SK-N-SH (cell line): Measurements from ENCODE around the gene GDPGP1. TPM values are rescaled to one million over a fixed set of nuclear protein-coding genes. Genes with fewer than 3 reads are reported as not detected.

Source experiments
- CTCF ChIA-PET: fragments of 300-600, 350-600 bp; formaldehyde crosslinking; extraction: SDS; loops from one replicate; lab custom pipeline; 2021; lab: Yijun Ruan, JAX
- POLR2A ChIA-PET: fragments of 350-600 bp; sonication (Branson Sonifier 250); formaldehyde crosslinking; extraction: SDS; loops from one replicate; lab custom pipeline; 2020; ENCODE audit warnings: antibody characterized with exemption, inconsistent platforms; lab: Yijun Ruan, JAX
- DNase-seq: peaks from one replicate; pipeline ENCODE4 v3.0.0; 2012
- H2AFZ ChIP-seq: fragments of 200-600 bp; sonication (generic); 2 replicates; pipeline ENCODE4 v1.8.1; 2016; ENCODE audit warnings: antibody characterized with exemption, mild to moderate bottlenecking, low read depth
- H3F3A ChIP-seq: fragments of 200-600 bp; sonication (generic); replicated peaks from 2 replicates; pipeline ENCODE3; 2016; ENCODE audit warnings: antibody characterized with exemption, mild to moderate bottlenecking; ENCODE audit not compliant: insufficient read depth
- H3K27ac ChIP-seq, 2 experiments: fragments of 200-500 bp in 1 of 2; fragments of 200-600 bp in 1 of 2; sonication (Bioruptor generic) in 1 of 2; sonication (generic), shearing (Covaris generic) in 1 of 2; 2 replicates each; pipeline versions ENCODE4 v1.5.1 to v1.6.1; 2014 to 2016; ENCODE audit warnings: low read depth in 2 of 2, inconsistent platforms in 1 of 2, low read length in 1 of 2, mild to moderate bottlenecking in 1 of 2, mixed read lengths in 1 of 2
- H3K27me3 ChIP-seq: fragments of 200-600 bp; sonication (generic), shearing (Covaris generic); 2 replicates; pipeline ENCODE4 v1.6.1; 2016; ENCODE audit warnings: mixed run types; ENCODE audit not compliant: insufficient read depth
- H3K36me3 ChIP-seq, 2 experiments: fragments of 200-500 bp in 1 of 2; fragments of 200-600 bp in 1 of 2; sonication (Bioruptor generic) in 1 of 2; sonication (generic) in 1 of 2; replicated peaks in 1 of 2; 2 replicates each; pipeline versions ENCODE3 to v1.5.1; 2014 to 2016; ENCODE audit warnings: low read length in 1 of 2, mild to moderate bottlenecking in 1 of 2; ENCODE audit not compliant: insufficient read depth in 2 of 2, control insufficient read depth in 1 of 2
- H3K4me1 ChIP-seq, 2 experiments: fragments of 200-500 bp in 1 of 2; fragments of 200-600 bp in 1 of 2; sonication (Bioruptor generic) in 1 of 2; sonication (generic), shearing (Covaris generic) in 1 of 2; 2 replicates each; pipeline versions ENCODE4 v1.5.1 to v1.6.1; 2014 to 2016; ENCODE audit warnings: low read depth in 1 of 2, low read length in 1 of 2, mixed run types in 1 of 2; ENCODE audit not compliant: insufficient read depth in 2 of 2, control insufficient read depth in 1 of 2
- H3K4me2 ChIP-seq: fragments of 200-600 bp; sonication (generic), shearing (Covaris generic); 2 replicates; pipeline ENCODE4 v1.6.1; 2017; ENCODE audit warnings: mixed run types
- H3K4me3 ChIP-seq, 2 experiments: fragments of 200-500 bp in 1 of 2; fragments of 200-600 bp in 1 of 2; sonication (Bioruptor generic) in 1 of 2; sonication (generic), shearing (Covaris generic) in 1 of 2; 2 replicates each; pipeline versions ENCODE4 v1.5.1 to v1.8.1; 2014 to 2016; ENCODE audit warnings: low read depth in 2 of 2, inconsistent platforms in 1 of 2, low read length in 1 of 2, mild to moderate bottlenecking in 1 of 2, mixed read lengths in 1 of 2, moderate library complexity in 1 of 2
- H3K79me2 ChIP-seq: fragments of 200-600 bp; sonication (generic); 2 replicates; pipeline ENCODE4 v1.8.1; 2017; ENCODE audit warnings: mild to moderate bottlenecking; ENCODE audit not compliant: insufficient read depth
- H3K9ac ChIP-seq: fragments of 200-600 bp; sonication (generic); 2 replicates; pipeline ENCODE4 v1.6.1; 2017; ENCODE audit warnings: mixed run types
- H3K9me2 ChIP-seq: fragments of 200-600 bp; sonication (generic); 2 replicates; pipeline ENCODE4 v1.6.1; 2017; ENCODE audit warnings: mixed run types
- H3K9me3 ChIP-seq: fragments of 200-600 bp; sonication (generic); 2 replicates; pipeline ENCODE4 v1.6.1; 2017; ENCODE audit warnings: mixed run types, mild to moderate bottlenecking, moderate library complexity
- H4K20me1 ChIP-seq: fragments of 200-600 bp; sonication (generic); 2 replicates; pipeline ENCODE4 v1.6.1; 2017; ENCODE audit warnings: mild to moderate bottlenecking, mixed run types; ENCODE audit not compliant: insufficient read depth
- CHD2 ChIP-seq: fragments of 150-350 bp; IDR thresholded peaks from 2 replicates; pipeline ENCODE4 v1.6.1; 2018; ENCODE audit warnings: low read length; ENCODE audit not compliant: partially characterized antibody
- CTCF ChIP-seq: fragments of 200-600 bp; sonication (generic); IDR thresholded peaks from 2 replicates; pipeline ENCODE4 v1.6.1; 2017; ENCODE audit warnings: antibody characterized with exemption, mild to moderate bottlenecking, moderate library complexity
- EP300 ChIP-seq, 2 experiments: IDR thresholded peaks; 2 replicates each; pipeline versions ENCODE4 v1.4.0 to v1.6.1; 2012; ENCODE audit warnings: borderline replicate concordance in 1 of 2, low read depth in 1 of 2, low read length in 1 of 2
- EZH2phosphoT487 ChIP-seq: fragments of 200-600 bp; sonication (generic); IDR thresholded peaks from 2 replicates; pipeline ENCODE4 v1.6.1; 2017; ENCODE audit warnings: low read depth, mixed run types, mild to moderate bottlenecking, antibody characterized with exemption, moderate library complexity, borderline replicate concordance
- FOXM1 ChIP-seq: IDR thresholded peaks from 2 replicates; pipeline ENCODE4 v1.4.0; 2012; ENCODE audit warnings: low read depth, mild to moderate bottlenecking
- GABPA ChIP-seq: IDR thresholded peaks from 2 replicates; pipeline ENCODE4 v1.4.0; 2012; ENCODE audit warnings: low read depth, mild to moderate bottlenecking
- GATA2 ChIP-seq: sonication (generic); formaldehyde crosslinking; IDR thresholded peaks from 2 replicates; pipeline ENCODE4 v1.5.0; 2020; ENCODE audit warnings: mild to moderate bottlenecking, missing genetic modification reagents
- IRF3 ChIP-seq: fragments of 150-350 bp; IDR thresholded peaks from 2 replicates; pipeline ENCODE4 v1.6.1; 2016; ENCODE audit warnings: mild to moderate bottlenecking, low read depth, low read length
- MEF2A ChIP-seq: IDR thresholded peaks from 2 replicates; pipeline ENCODE4 v1.4.0; 2012; ENCODE audit warnings: low read depth, borderline replicate concordance
- NRF1 ChIP-seq: IDR thresholded peaks from 2 replicates; pipeline ENCODE4 v1.6.1; 2012; ENCODE audit warnings: low read depth, mild to moderate bottlenecking, low read length
- PBX3 ChIP-seq: IDR thresholded peaks from 2 replicates; pipeline ENCODE4; 2012
- RCOR1 ChIP-seq: fragments of 150-350 bp; IDR thresholded peaks from 2 replicates; pipeline ENCODE4 v1.6.1; 2017; ENCODE audit warnings: antibody characterized with exemption, low read length
- SIN3A ChIP-seq: IDR thresholded peaks from 2 replicates; pipeline ENCODE4 v1.6.1; 2012; ENCODE audit warnings: low read depth, mild to moderate bottlenecking, low read length, moderate library complexity, borderline replicate concordance
- USF2 ChIP-seq: fragments of 150-350 bp; IDR thresholded peaks from 2 replicates; pipeline ENCODE4 v1.6.1; 2017; ENCODE audit warnings: antibody characterized with exemption, low read length, low read depth, borderline replicate concordance
- YY1 ChIP-seq: IDR thresholded peaks from 2 replicates; pipeline ENCODE4 v1.4.0; 2012; ENCODE audit warnings: low read depth, mild to moderate bottlenecking
- ZBTB33 ChIP-seq: IDR thresholded peaks from 2 replicates; pipeline ENCODE4 v1.4.0; 2012; ENCODE audit warnings: low read depth, borderline replicate concordance
- WGBS: methylation state at CpG from one replicate; pipeline ENCODE4 v1.1.6; 2017; ENCODE audit warnings: low lambda C conversion rate; 5-methylcytosine and 5-hydroxymethylcytosine counted together
- polyA plus RNA-seq, 3 experiments: library from polyadenylated mRNA; depleted of rRNA; stranded (reverse); fragments of >200 nt; gene quantifications; 2 replicates each; pipeline ENCODE4 v1.2.3, GENCODE V29; 2012
- TF ChIP-seq, protein P1 (sequence below): IDR thresholded peaks from 2 replicates; pipeline ENCODE4 v1.6.1; 2012; ENCODE audit warnings: mild to moderate bottlenecking, low read depth, low read length, moderate library complexity
- TF ChIP-seq, protein P2 (sequence below): IDR thresholded peaks from 2 replicates; pipeline ENCODE4 v1.4.0; 2012; ENCODE audit warnings: low read depth, borderline replicate concordance

GDPGP1 gene
- polyA plus RNA-seq, 1 of the 3 experiments (the other 2 are of a cell fraction), result 2.4 TPM

DNA sequence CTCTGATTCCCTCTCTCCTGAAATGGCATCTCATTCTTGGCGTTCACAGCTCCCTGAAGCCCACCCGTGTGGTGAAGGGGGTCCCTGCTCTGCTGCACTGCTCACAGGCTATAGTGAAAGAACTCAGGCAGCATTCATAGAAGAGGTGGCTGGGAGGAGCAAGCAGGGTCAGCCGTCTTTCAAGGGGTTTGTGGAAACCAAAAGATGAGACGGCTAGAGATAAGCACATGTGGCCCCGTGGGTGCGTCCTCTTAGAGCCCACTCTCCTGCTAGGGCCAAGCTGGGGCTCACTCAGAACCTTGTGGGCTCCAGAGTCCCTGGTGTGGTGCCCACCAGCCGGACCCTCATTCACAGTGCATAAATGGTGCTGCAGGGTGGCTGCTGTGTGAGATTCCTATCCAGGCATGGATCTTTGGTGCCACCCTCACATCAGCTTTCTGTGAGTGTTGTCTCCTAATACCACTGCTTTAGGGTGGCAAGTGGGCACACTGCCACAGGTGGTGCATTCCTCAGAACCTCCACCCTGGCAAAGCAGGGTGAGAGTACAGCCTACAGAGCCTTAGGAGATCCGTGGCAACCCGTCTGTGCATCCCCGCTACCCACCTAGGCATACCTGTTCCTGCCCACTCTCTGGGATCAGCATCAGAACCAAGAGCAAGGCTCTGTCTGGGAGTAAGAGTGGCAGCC is 44.1 kb upstream of the GDPGP1 start:
- Histone ChIP-seq H2AFZ (no peak overlapping the region), H4K20me1 (no peaks in the 10 kb centered on the region), H3F3A (peaks cover 18% of the 10 kb centered on the region), H3K4me1 (peaks cover 8 to 45% of the 10 kb centered on the region in 2 experiments; a peak in 3 of 4 replicates), H3K4me2 (no peak overlapping the region), H3K9ac (no peak overlapping the region), H3K4me3 (no peak overlapping the region), H3K27me3 (no peaks in the 10 kb centered on the region), H3K9me3 (no peaks in the 10 kb centered on the region), H3K27ac (peak overlapping the region in 1 of 2 experiments; percentile 8; a peak in 1 of 4 replicates), H3K9me2 (no peaks in the 10 kb centered on the region), H3K79me2 (peaks cover 8% of the 10 kb centered on the region), H3K36me3 (no peaks in the 10 kb centered on the region)
- 83% methylated on average over 9 of the region's 10 CpGs for WGBS
- ChIA-PET POLR2A (interaction anchor here (1.3 kb wide), 1 partner anchor 43 kb away, joined by 3 read pairs; no protein-coding TSS in a partner anchor), CTCF (interaction anchor here (3.9 to 4.4 kb wide), 2 partner anchors 11 to 31 kb away, joined by 17 to 22 read pairs; partner anchors contain the start of gene SEMA4B)
- DNase-seq, result no peak
- TF ChIP-seq, protein P1, sequence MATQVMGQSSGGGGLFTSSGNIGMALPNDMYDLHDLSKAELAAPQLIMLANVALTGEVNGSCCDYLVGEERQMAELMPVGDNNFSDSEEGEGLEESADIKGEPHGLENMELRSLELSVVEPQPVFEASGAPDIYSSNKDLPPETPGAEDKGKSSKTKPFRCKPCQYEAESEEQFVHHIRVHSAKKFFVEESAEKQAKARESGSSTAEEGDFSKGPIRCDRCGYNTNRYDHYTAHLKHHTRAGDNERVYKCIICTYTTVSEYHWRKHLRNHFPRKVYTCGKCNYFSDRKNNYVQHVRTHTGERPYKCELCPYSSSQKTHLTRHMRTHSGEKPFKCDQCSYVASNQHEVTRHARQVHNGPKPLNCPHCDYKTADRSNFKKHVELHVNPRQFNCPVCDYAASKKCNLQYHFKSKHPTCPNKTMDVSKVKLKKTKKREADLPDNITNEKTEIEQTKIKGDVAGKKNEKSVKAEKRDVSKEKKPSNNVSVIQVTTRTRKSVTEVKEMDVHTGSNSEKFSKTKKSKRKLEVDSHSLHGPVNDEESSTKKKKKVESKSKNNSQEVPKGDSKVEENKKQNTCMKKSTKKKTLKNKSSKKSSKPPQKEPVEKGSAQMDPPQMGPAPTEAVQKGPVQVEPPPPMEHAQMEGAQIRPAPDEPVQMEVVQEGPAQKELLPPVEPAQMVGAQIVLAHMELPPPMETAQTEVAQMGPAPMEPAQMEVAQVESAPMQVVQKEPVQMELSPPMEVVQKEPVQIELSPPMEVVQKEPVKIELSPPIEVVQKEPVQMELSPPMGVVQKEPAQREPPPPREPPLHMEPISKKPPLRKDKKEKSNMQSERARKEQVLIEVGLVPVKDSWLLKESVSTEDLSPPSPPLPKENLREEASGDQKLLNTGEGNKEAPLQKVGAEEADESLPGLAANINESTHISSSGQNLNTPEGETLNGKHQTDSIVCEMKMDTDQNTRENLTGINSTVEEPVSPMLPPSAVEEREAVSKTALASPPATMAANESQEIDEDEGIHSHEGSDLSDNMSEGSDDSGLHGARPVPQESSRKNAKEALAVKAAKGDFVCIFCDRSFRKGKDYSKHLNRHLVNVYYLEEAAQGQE, result no peak
- TF ChIP-seq YY1, result no peak
- no peak for TF ChIP-seq USF2
- no peak for TF ChIP-seq SIN3A
- no peak for TF ChIP-seq GATA2
- TF ChIP-seq NRF1, result no peak
- no peak for TF ChIP-seq FOXM1
- TF ChIP-seq IRF3, result no peak
- no peak for TF ChIP-seq GABPA
- TF ChIP-seq MEF2A, result no peak
- no peak for TF ChIP-seq PBX3
- TF ChIP-seq CHD2, result no peak
- TF ChIP-seq EZH2phosphoT487, result no peak
- no peak for TF ChIP-seq CTCF
- no peak for TF ChIP-seq EP300 (IDR thresholded peaks at IDR 0.05; ENCODE audit: borderline replicate concordance in 1 of 2, low read depth in 1 of 2, low read length in 1 of 2)
- TF ChIP-seq ZBTB33, result no peak
- TF ChIP-seq, protein P2, sequence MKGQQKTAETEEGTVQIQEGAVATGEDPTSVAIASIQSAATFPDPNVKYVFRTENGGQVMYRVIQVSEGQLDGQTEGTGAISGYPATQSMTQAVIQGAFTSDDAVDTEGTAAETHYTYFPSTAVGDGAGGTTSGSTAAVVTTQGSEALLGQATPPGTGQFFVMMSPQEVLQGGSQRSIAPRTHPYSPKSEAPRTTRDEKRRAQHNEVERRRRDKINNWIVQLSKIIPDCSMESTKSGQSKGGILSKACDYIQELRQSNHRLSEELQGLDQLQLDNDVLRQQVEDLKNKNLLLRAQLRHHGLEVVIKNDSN, result no peak
- no peak for TF ChIP-seq RCOR1
